Fibroblast of pulmonary artery (primary cell): ENCODE results near the gene CGB1.

Experiments
- DNase-seq: peaks from one replicate; pipeline ENCODE4 v3.0.0-alpha.2; 2010; ENCODE audit warnings: low read depth
- H3K4me3 ChIP-seq: replicated peaks from 2 replicates; pipeline ENCODE4 v1.5.1; 2011; ENCODE audit warnings: low read depth, mild to moderate bottlenecking, control low read depth, low read length, moderate library complexity
- CTCF ChIP-seq: IDR thresholded peaks from 2 replicates; pipeline ENCODE4 v1.5.1; 2011; ENCODE audit warnings: mild to moderate bottlenecking, control low read depth, low read length, inconsistent platforms; ENCODE audit errors: missing control alignments

The CGB1 gene

GRCh38 chr19:49006905-49007304 lies 29.8 kb downstream of the CGB1 start:
- TF ChIP-seq CTCF: no peak
- no peak overlapping the region for H3K4me3 ChIP-seq
- DNase-seq: no peak

- no peak for DNase-seq
- TF ChIP-seq CTCF: no peak
- H3K4me3 ChIP-seq: no peak overlapping the region
Observed at GRCh38 chr19:49004964-49005614, 31.6 kb downstream of the CGB1 start.

GRCh38 chr19:49004133-49004532 lies 32.6 kb downstream of the CGB1 start:
- TF ChIP-seq CTCF: no peak
- DNase-seq: no peak
- no peak overlapping the region for H3K4me3 ChIP-seq

GRCh38 chr19:48999481-49000325 lies 37.0 kb downstream of the CGB1 start:
- no peak overlapping the region for H3K4me3 ChIP-seq
- peak; percentile 79 for DNase-seq
- TF ChIP-seq CTCF: peak; percentile 88

GRCh38 chr19:48997972-48998371 lies 38.7 kb downstream of the CGB1 start:
- no peak overlapping the region for H3K4me3 ChIP-seq
- DNase-seq: peak; percentile 63
- peak; percentile 58 for TF ChIP-seq CTCF

- no peak for TF ChIP-seq CTCF
- DNase-seq: no peak
- H3K4me3 ChIP-seq: peak overlapping the region; percentile 97
Observed at GRCh38 chr19:48994035-48994386, 42.7 kb downstream of the CGB1 start.
